A673 (cell line): ENCODE results near the gene BCAR3. TPM values are rescaled to one million over a fixed set of nuclear protein-coding genes. Genes with fewer than 3 reads are reported as not detected.

Experiments
- BruUV-seq: library from RNA; stranded (reverse); fragments of 400-500 nt; replicated peaks from 2 replicates; lab custom pipeline; 2021; lab: Mats Ljungman, UMichigan
- CTCF ChIA-PET: fragments of 300-600 bp; sonication (Branson Sonifier 250); formaldehyde crosslinking; loops from one replicate; lab custom pipeline; 2022; ENCODE audit warnings: antibody characterized with exemption; lab: Charles Lee
- POLR2A ChIA-PET: fragments of 300-600 bp; sonication (Branson Sonifier 250); formaldehyde crosslinking; loops from one replicate; lab custom pipeline; 2022; ENCODE audit warnings: antibody characterized with exemption; ENCODE audit not compliant: low non-redundant PET; lab: Charles Lee
- DNase-seq: peaks from one replicate; pipeline ENCODE4 v3.0.0-alpha.2; 2015; ENCODE audit warnings: low spot score
- H3K27ac ChIP-seq: fragments of 200-600 bp; sonication (generic); 2 replicates; pipeline ENCODE4 v1.5.1; 2016; ENCODE audit warnings: mixed run types, low read depth, mild to moderate bottlenecking, mixed read lengths, antibody characterized with exemption, low read length; ENCODE audit not compliant: poor library complexity, severe bottlenecking
- H3K27me3 ChIP-seq: fragments of 200-600 bp; sonication (generic); replicated peaks from 2 replicates; pipeline ENCODE4 v1.6.1; 2017; ENCODE audit warnings: mixed run types, low read depth, mild to moderate bottlenecking, mixed read lengths, antibody characterized with exemption, low read length; ENCODE audit not compliant: insufficient read depth, poor library complexity
- H3K36me3 ChIP-seq: fragments of 200-600 bp; sonication (generic); 2 replicates; pipeline ENCODE4 v1.6.1; 2016; ENCODE audit warnings: mixed run types, mild to moderate bottlenecking, mixed read lengths, antibody characterized with exemption, low read length; ENCODE audit not compliant: insufficient read depth, poor library complexity, severe bottlenecking
- H3K4me1 ChIP-seq: fragments of 200-600 bp; sonication (generic); 2 replicates; pipeline ENCODE4 v1.6.1; 2017; ENCODE audit warnings: mixed run types, mild to moderate bottlenecking, mixed read lengths, antibody characterized with exemption, low read length; ENCODE audit not compliant: insufficient read depth, poor library complexity, severe bottlenecking
- H3K4me3 ChIP-seq: fragments of 200-600 bp; sonication (generic); 2 replicates; pipeline ENCODE4 v1.5.1; 2016; ENCODE audit warnings: low read depth, mixed run types, mild to moderate bottlenecking, mixed read lengths, low read length; ENCODE audit not compliant: poor library complexity, severe bottlenecking
- H3K9me3 ChIP-seq: fragments of 200-600 bp; sonication (generic); 2 replicates; pipeline ENCODE4 v1.6.1; 2016; ENCODE audit warnings: mixed run types, low read depth, mild to moderate bottlenecking, mixed read lengths, antibody characterized with exemption, low read length; ENCODE audit not compliant: poor library complexity, severe bottlenecking
- CTCF ChIP-seq: fragments of 300-800, 200-600 bp; sonication (generic); conservative IDR thresholded peaks from 2 replicates; pipeline ENCODE4 v1.5.1; 2017; ENCODE audit warnings: low read depth, mild to moderate bottlenecking, antibody characterized with exemption, low read length, moderate library complexity, mixed read lengths
- EZH2 ChIP-seq: fragments of 200-600 bp; sonication (generic); IDR thresholded peaks from 2 replicates; pipeline ENCODE4 v1.6.1; 2017; ENCODE audit warnings: borderline replicate concordance, low read depth, mild to moderate bottlenecking, mixed read lengths, antibody characterized with exemption, low read length; ENCODE audit not compliant: poor library complexity, severe bottlenecking
- intact Hi-C: fragments of 100-400 bp; cut with micrococcal nuclease; formaldehyde crosslinking; loops from one replicate; pipeline ENCODE4 v1.10.0; 2022; ENCODE audit not compliant: unreplicated experiment
- total RNA-seq: library from RNA; stranded (reverse); gene quantifications from 2 replicates; pipeline ENCODE4 v1.2.3, GENCODE V29; 2021

The BCAR3 gene
- total RNA-seq, 1 experiment from 2014 or later: 0.90 TPM

GRCh38 chr1:93575621-93576284, 105.9 kb downstream of the BCAR3 start:
- Histone ChIP-seq H3K36me3 (no peaks in the 10 kb centered on the region), H3K9me3 (no peaks in the 10 kb centered on the region), H3K4me1 (peaks cover 22% of the 10 kb centered on the region), H3K27ac (peak overlapping the region; percentile 41), H3K27me3 (no peaks in the 10 kb centered on the region), H3K4me3 (no peak overlapping the region)
- POLR2A ChIA-PET: no interaction called here
- TF ChIP-seq CTCF (no peak), EZH2 (no peak)
- BruUV-seq: no TSS peak
- intact Hi-C loops: no loop called here
- CTCF ChIA-PET: no interaction called here
- no peak for DNase-seq

GRCh38 chr1:93574991-93575390, 106.6 kb downstream of the BCAR3 start:
- ChIA-PET POLR2A (no interaction called here), CTCF (interaction anchor here (0.6 kb wide), 1 partner anchor 33 kb away, joined by 5 read pairs; no protein-coding TSS in a partner anchor)
- Histone ChIP-seq H3K9me3 (no peaks in the 10 kb centered on the region), H3K27me3 (no peaks in the 10 kb centered on the region), H3K27ac (no peak overlapping the region), H3K4me1 (peaks cover 22% of the 10 kb centered on the region), H3K36me3 (no peaks in the 10 kb centered on the region), H3K4me3 (no peak overlapping the region)
- intact Hi-C loops: no loop called here
- no TSS peak for BruUV-seq
- TF ChIP-seq CTCF: no peak
- TF ChIP-seq EZH2: no peak
- no peak for DNase-seq

GRCh38 chr1:93574511-93574910, 107.1 kb downstream of the BCAR3 start:
- TF ChIP-seq EZH2 (no peak), CTCF (no peak)
- CTCF ChIA-PET: interaction anchor here (0.6 kb wide), 1 partner anchor 32 kb away, joined by 5 read pairs; no protein-coding TSS in a partner anchor
- POLR2A ChIA-PET: no interaction called here
- H3K4me3 ChIP-seq: no peak overlapping the region
- H3K9me3 ChIP-seq: no peaks in the 10 kb centered on the region
- BruUV-seq: no TSS peak
- no peak for DNase-seq
- intact Hi-C loops: no loop called here
- no peaks in the 10 kb centered on the region for H3K36me3 ChIP-seq
- H3K27me3 ChIP-seq: no peaks in the 10 kb centered on the region
- H3K27ac ChIP-seq: no peak overlapping the region
- H3K4me1 ChIP-seq: peaks cover 22% of the 10 kb centered on the region
